Chondrocyte (in vitro differentiated cells): Measurements from ENCODE around the gene KAT6B. TPM values are rescaled to one million over a fixed set of nuclear protein-coding genes. Genes with fewer than 3 reads are reported as not detected.

Experiments
- DNase-seq: peaks from one replicate; pipeline ENCODE4 v3.0.0; 2021; ENCODE audit warnings: mixed read lengths, low spot score
- H3K27ac Mint-ChIP-seq: one replicate; pipeline ENCODE4 v1.8.0; 2021; ENCODE audit warnings: mild to moderate bottlenecking, moderate library complexity, mixed read lengths; ENCODE audit not compliant: unreplicated experiment
- H3K27me3 Mint-ChIP-seq: 2 replicates; pipeline ENCODE4 v1.8.0; 2021; ENCODE audit warnings: low read depth, mixed read lengths
- H3K36me3 Mint-ChIP-seq: 2 replicates; pipeline ENCODE4 v1.8.0; 2021; ENCODE audit warnings: low read depth, mixed read lengths
- H3K4me1 Mint-ChIP-seq: 2 replicates; pipeline ENCODE4 v1.8.0; 2021; ENCODE audit warnings: low read depth, mild to moderate bottlenecking, mixed read lengths
- H3K4me3 Mint-ChIP-seq: one replicate; pipeline ENCODE4 v1.8.0; 2021; ENCODE audit warnings: mild to moderate bottlenecking, moderate library complexity, mixed read lengths; ENCODE audit not compliant: unreplicated experiment
- H3K9me3 Mint-ChIP-seq: 2 replicates; pipeline ENCODE4 v1.8.0; 2021; ENCODE audit warnings: low read depth, mixed read lengths
- total RNA-seq: library from RNA; stranded (reverse); gene quantifications from 3 replicates; pipeline ENCODE4 v1.2.1, GENCODE V29; 2021
- TF ChIP-seq, protein P1 (sequence below): fragments of 200-600 bp; sonication (generic); IDR thresholded peaks from 2 replicates; pipeline ENCODE4 v1.5.0; 2021; ENCODE audit warnings: antibody characterized with exemption, mild to moderate bottlenecking, moderate library complexity

Gene KAT6B
- total RNA-seq, 1 donor from 2014 or later, result 20.8 TPM

- TF ChIP-seq, protein P1, sequence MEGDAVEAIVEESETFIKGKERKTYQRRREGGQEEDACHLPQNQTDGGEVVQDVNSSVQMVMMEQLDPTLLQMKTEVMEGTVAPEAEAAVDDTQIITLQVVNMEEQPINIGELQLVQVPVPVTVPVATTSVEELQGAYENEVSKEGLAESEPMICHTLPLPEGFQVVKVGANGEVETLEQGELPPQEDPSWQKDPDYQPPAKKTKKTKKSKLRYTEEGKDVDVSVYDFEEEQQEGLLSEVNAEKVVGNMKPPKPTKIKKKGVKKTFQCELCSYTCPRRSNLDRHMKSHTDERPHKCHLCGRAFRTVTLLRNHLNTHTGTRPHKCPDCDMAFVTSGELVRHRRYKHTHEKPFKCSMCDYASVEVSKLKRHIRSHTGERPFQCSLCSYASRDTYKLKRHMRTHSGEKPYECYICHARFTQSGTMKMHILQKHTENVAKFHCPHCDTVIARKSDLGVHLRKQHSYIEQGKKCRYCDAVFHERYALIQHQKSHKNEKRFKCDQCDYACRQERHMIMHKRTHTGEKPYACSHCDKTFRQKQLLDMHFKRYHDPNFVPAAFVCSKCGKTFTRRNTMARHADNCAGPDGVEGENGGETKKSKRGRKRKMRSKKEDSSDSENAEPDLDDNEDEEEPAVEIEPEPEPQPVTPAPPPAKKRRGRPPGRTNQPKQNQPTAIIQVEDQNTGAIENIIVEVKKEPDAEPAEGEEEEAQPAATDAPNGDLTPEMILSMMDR, result no peak
- Mint-ChIP-seq H3K27me3 (no peaks in the 10 kb centered on the region), H3K36me3 (peaks cover 9% of the 10 kb centered on the region)
Measured at GRCh38 chr10:74981831-74982633, 155.6 kb downstream of the KAT6B start.

DNA sequence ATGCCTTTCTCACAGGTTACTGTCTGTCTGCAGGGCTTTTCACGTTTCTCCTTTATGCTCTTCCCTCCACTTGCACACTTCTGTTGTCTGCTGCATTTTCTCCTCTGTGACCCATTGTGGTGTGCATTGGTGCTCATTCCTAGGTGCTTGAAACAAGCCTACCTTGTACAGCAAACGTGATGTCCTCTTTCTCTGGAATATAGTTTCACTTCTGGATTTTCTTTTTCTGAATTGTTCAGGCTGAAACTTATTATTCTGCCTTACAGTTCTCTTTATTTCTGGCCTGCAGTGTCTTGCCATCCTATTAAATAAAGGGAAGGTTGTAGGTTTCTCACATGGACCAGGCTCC, 156.2 kb downstream of the KAT6B start:
- H3K36me3 Mint-ChIP-seq, result peaks cover 9% of the 10 kb centered on the region
- no peak overlapping the region for H3K4me3 Mint-ChIP-seq
- H3K4me1 Mint-ChIP-seq, result peaks cover 3% of the 10 kb centered on the region
- H3K9me3 Mint-ChIP-seq, result no peaks in the 10 kb centered on the region
- no peaks in the 10 kb centered on the region for H3K27me3 Mint-ChIP-seq
- no peak overlapping the region for H3K27ac Mint-ChIP-seq
- no peak for DNase-seq
- TF ChIP-seq, protein P1, result no peak

More at GRCh38 chr10:74981831-74982633, 155.6 kb downstream of the KAT6B start:
- H3K4me1 Mint-ChIP-seq, result no peaks in the 10 kb centered on the region
- H3K27ac Mint-ChIP-seq, result no peak overlapping the region
- H3K9me3 Mint-ChIP-seq, result no peaks in the 10 kb centered on the region
- no peak for DNase-seq
- no peak overlapping the region for H3K4me3 Mint-ChIP-seq

DNA sequence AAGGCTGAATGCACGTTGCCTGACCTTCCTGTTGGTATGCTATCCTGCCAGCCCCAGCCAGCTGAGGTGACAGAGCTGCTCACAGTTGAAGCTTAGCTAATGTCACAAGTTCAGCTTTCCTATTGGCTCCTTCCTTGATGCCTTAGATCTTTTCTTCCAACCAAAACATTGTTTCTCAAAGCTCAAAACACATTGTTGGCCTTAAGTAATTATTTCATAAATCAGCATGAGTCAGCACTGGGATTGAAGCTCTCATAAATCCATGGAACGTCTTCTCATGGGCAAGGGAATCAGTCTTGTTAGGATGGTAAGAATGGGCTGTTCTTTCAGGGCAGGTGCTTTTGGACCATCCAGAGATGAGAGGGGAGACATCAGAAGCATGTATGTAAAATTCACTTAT, 157.0 kb downstream of the KAT6B start:
- TF ChIP-seq, protein P1, result no peak
- no peak overlapping the region for H3K4me3 Mint-ChIP-seq
- no peak overlapping the region for H3K27ac Mint-ChIP-seq
- DNase-seq, result no peak
- no peaks in the 10 kb centered on the region for H3K9me3 Mint-ChIP-seq
- H3K36me3 Mint-ChIP-seq, result peaks cover 9% of the 10 kb centered on the region
- peaks cover 11% of the 10 kb centered on the region for H3K4me1 Mint-ChIP-seq
- H3K27me3 Mint-ChIP-seq, result no peaks in the 10 kb centered on the region

DNA sequence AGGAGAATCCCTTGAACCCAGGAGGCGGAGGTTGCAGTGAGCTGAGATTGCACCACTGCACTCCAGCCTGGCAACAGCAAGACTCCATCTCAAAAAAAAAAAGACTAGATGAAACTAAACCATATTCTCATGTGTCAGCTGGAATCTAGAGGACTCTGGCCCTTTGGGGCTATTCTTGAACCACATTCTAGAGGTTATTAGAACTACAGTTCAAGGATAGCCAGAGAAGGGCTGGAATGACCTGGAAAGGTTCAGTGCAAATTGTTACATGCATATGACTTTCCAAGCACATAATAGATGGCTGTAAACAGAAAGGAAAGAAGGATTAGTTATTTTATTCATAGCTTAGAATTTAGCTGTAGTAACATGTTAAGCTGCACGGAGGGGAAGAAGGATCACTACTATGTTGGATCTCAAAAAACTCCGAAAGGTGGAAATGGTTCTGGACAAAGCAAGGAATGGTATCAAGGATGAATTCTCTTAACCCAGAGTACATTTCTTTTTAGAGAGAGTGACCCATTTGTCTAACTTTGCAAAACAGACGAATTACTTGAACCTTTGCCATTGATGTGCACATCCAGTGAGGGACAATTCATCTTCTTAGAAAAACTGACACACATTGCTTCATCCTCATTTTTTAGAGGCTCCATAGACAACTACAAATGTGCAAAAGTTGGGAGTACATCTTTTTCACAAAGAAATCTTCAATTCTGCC, 161.1 kb downstream of the KAT6B start:
- Mint-ChIP-seq H3K27ac (no peak overlapping the region), H3K4me3 (no peak overlapping the region), H3K9me3 (no peaks in the 10 kb centered on the region), H3K36me3 (peaks cover 9% of the 10 kb centered on the region), H3K27me3 (no peaks in the 10 kb centered on the region), H3K4me1 (peaks cover 20% of the 10 kb centered on the region)
- DNase-seq, result no peak
- TF ChIP-seq, protein P1, result no peak

- H3K27me3 Mint-ChIP-seq, result no peaks in the 10 kb centered on the region
- H3K4me1 Mint-ChIP-seq, result peaks cover 20% of the 10 kb centered on the region
- H3K27ac Mint-ChIP-seq, result no peak overlapping the region
- DNase-seq, result no peak
- TF ChIP-seq, protein P1, result no peak
- H3K36me3 Mint-ChIP-seq, result peaks cover 9% of the 10 kb centered on the region
- no peaks in the 10 kb centered on the region for H3K9me3 Mint-ChIP-seq
- no peak overlapping the region for H3K4me3 Mint-ChIP-seq
Measured at GRCh38 chr10:74988054-74988775, 161.8 kb downstream of the KAT6B start.
